ENCODE results near the gene JAKMIP1.

JAKMIP1 gene

GRCh38 chr4:6090931-6091330 is 109.4 kb downstream of the JAKMIP1 start:
- H3K4me1 ChIP-seq = peaks cover 12 to 24% (median 19%) of the 10 kb centered on the region in 10 experiments
- TF ChIP-seq Cebpa-rat (IDR thresholded peaks at IDR 0.05) = no peak
- H3K27me3 ChIP-seq = no peaks in the 10 kb centered on the region
- no peak overlapping the region for H3K4me3 ChIP-seq
- H3K4me2 ChIP-seq = no peak overlapping the region
- no peaks in the 10 kb centered on the region for H4K20me1 ChIP-seq
- no peak overlapping the region for H3K9ac ChIP-seq
- no peak overlapping the region for H3K27ac ChIP-seq
- H3K9me3 ChIP-seq (replicated peaks in 1 of 11) = no peaks in the 10 kb centered on the region
- no peaks in the 10 kb centered on the region for H3K36me3 ChIP-seq

GRCh38 chr4:6088950-6089349 is 111.4 kb downstream of the JAKMIP1 start:
- Histone ChIP-seq H4K20me1 (no peaks in the 10 kb centered on the region), H3K4me2 (no peak overlapping the region), H3K9ac (no peak overlapping the region), H3K4me3 (no peak overlapping the region), H3K9me3 (replicated peaks in 1 of 11) (no peaks in the 10 kb centered on the region), H3K27me3 (no peaks in the 10 kb centered on the region), H3K4me1 (peaks cover 6 to 26% (median 12%) of the 10 kb centered on the region in 10 experiments), H3K36me3 (no peaks in the 10 kb centered on the region; a peak in 1 of 22 replicates), H3K27ac (no peak overlapping the region)
- no peak for TF ChIP-seq Cebpa-rat (IDR thresholded peaks at IDR 0.05)

- H3K4me2 ChIP-seq = peak overlapping the region in 1 of 11 experiments; percentile 37; a peak in 2 of 22 replicates
- no peak for TF ChIP-seq Cebpa-rat (IDR thresholded peaks at IDR 0.05)
Observed at GRCh38 chr4:6087669-6088341, 112.5 kb downstream of the JAKMIP1 start.

DNA sequence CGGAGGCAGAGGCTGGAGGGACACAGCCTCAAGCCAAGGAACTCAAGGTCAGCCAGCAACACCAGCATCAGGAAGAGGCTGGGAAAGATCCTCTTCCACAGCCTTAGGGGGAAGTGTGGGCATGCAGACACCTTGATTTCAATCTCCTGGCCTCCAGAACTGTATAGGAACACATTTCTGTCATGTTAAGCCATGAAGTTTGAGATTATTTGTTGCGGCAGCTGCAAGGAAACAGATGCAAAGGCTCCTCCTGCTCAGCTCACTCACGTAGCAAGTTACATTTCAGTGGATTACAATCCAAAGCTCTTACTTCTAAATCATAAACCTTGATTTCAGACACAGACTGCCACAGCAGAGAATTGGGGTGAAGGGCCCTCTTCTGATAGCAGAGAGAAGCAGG is 113.5 kb downstream of the JAKMIP1 start:
- H3K36me3 ChIP-seq = peaks cover 0 to 4% (median 0%) of the 10 kb centered on the region in 11 experiments; a peak in 2 of 22 replicates
- no peak overlapping the region for H3K9ac ChIP-seq
- H3K27ac ChIP-seq = no peak overlapping the region
- no peaks in the 10 kb centered on the region for H3K9me3 ChIP-seq (replicated peaks in 1 of 11)
- no peaks in the 10 kb centered on the region for H3K27me3 ChIP-seq
- H3K4me2 ChIP-seq = no peak overlapping the region
- no peak for TF ChIP-seq Cebpa-rat (IDR thresholded peaks at IDR 0.05)
- peaks cover 2 to 18% (median 5%) of the 10 kb centered on the region in 10 experiments for H3K4me1 ChIP-seq
- H3K4me3 ChIP-seq = no peak overlapping the region
- no peaks in the 10 kb centered on the region for H4K20me1 ChIP-seq

More at GRCh38 chr4:6087669-6088341, 112.5 kb downstream of the JAKMIP1 start:
- Histone ChIP-seq H3K36me3 (no peaks in the 10 kb centered on the region; a peak in 1 of 22 replicates), H3K27me3 (no peaks in the 10 kb centered on the region), H3K4me1 (peaks cover 6 to 26% (median 12%) of the 10 kb centered on the region in 10 experiments), H4K20me1 (no peaks in the 10 kb centered on the region), H3K4me3 (no peak overlapping the region), H3K9ac (no peak overlapping the region), H3K27ac (no peak overlapping the region), H3K9me3 (replicated peaks in 1 of 11) (no peaks in the 10 kb centered on the region)

DNA sequence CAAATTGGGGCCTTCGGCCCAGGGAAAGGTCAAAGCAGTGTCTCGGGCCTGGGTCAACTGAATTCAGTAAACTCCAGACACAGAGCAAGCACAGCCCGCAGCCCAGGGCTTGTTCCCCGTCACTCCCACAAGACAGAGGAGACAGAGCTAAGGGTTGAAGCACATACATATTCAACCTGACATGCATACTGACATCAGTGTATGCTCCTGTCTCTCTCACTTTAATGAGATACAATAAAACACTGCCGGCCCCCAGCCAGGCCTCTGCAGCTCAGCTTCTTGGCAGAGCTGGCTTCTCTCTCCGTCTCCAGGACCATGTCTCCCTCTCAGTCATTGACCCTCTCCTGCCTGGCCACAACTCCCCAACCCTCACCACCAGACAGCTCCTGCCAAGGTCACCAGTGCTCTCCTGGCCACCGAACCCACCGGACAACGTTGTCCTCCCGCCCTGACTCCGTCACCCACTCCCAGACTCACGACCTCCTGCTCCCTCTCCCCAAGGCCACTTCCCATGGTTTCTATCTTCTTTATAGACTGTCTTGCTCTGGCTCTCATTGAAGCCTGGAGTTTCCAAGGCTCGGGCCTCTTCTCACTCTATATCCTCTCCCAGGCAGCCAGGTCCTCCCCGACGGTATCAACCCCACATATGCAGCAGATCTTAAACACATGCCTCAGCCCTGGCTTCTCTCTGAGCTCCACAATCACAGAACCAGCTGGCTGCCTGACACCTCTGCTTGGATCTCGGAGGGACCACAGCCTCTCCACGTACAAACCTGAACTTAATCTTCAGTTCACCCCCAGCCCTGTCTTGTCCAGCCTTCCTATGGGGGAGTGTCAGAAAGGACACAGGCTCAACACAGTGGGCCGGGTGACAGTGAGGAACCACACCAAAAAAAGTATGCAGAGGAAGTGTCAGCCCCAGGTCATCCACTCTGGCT is 114.4 kb downstream of the JAKMIP1 start:
- H3K36me3 ChIP-seq = peaks cover 0 to 13% (median 0%) of the 10 kb centered on the region in 11 experiments; a peak in 5 of 22 replicates
- no peak overlapping the region for H3K4me2 ChIP-seq
- H4K20me1 ChIP-seq = no peaks in the 10 kb centered on the region
- no peak for TF ChIP-seq Cebpa-rat (IDR thresholded peaks at IDR 0.05)
- no peak overlapping the region for H3K4me3 ChIP-seq
- H3K27me3 ChIP-seq = no peaks in the 10 kb centered on the region
- H3K4me1 ChIP-seq = peaks cover 0 to 14% (median 0%) of the 10 kb centered on the region in 10 experiments; a peak in 6 of 20 replicates
- no peak overlapping the region for H3K27ac ChIP-seq
- no peak overlapping the region for H3K9ac ChIP-seq
- no peaks in the 10 kb centered on the region for H3K9me3 ChIP-seq (replicated peaks in 1 of 11)

DNA sequence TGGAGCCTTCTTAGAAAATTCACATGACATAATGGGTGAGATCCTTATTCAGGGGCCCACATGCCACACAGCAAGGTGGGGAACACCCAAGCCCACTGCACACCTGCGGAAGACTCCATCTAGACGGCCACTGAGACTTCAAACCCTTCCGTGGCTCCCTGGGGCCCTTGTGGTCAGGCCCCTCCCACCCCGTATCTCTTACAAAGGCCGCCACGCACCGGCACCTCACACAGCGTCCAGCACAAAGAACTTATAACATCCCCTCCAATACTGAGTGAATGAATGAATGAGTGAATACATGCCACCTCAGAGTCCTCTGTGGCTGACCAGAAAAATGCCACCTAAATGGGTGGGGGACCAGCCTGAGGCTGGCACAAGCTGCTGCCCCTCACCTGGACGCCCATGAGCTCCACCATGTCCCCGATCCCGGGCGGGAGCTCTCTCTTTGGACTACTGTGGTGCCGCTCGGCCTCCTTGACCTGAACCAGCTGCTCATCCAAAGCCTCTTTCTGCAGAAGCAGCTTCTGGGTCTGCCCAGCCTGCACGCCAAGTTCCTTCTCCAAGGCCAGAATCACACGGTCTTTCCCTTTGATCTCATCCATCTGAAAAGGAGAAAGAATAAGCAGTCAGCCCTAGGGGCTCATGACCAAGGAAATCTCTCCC is 115.2 kb downstream of the JAKMIP1 start:
- TF ChIP-seq Cebpa-rat (IDR thresholded peaks at IDR 0.05) = no peak
- H3K9me3 ChIP-seq (replicated peaks in 1 of 11) = no peaks in the 10 kb centered on the region
- H3K4me1 ChIP-seq = peaks cover 0 to 14% (median 0%) of the 10 kb centered on the region in 10 experiments; a peak in 6 of 20 replicates

DNA sequence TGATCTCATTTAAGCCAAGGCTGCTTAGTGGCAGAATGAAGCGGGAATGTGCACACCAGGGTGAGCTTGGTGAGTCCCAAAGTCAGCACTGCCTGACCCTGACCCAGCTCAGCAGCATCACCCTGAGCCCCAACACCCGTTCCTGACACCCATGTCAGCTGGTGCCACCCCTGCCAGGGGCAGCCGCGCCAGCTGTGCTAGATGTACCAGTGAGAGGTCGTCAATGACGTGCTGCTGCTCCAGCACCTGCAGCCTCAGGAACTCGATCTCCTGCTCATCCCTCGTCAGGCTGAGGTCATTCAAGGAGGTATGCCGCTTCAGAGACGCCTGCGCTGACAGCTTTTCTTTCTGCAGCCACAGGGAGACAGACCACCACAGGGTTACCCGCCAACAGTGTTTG is 120.4 kb downstream of the JAKMIP1 start:
- Histone ChIP-seq H3K4me1 (peaks cover 0 to 4% (median 0%) of the 10 kb centered on the region in 10 experiments; a peak in 4 of 20 replicates), H3K36me3 (peaks cover 0 to 24% (median 0%) of the 10 kb centered on the region in 11 experiments; a peak in 6 of 22 replicates), H3K4me3 (no peak overlapping the region), H3K27ac (no peak overlapping the region), H3K4me2 (no peak overlapping the region), H3K9me3 (replicated peaks in 1 of 11) (no peaks in the 10 kb centered on the region), H4K20me1 (no peaks in the 10 kb centered on the region), H3K27me3 (no peaks in the 10 kb centered on the region), H3K9ac (no peak overlapping the region)
- TF ChIP-seq Cebpa-rat (IDR thresholded peaks at IDR 0.05) = no peak

More for the DNA sequence above, 115.2 kb downstream of the JAKMIP1 start:
- Histone ChIP-seq H3K4me3 (no peak overlapping the region), H3K27ac (no peak overlapping the region), H3K36me3 (peaks cover 0 to 20% (median 0%) of the 10 kb centered on the region in 11 experiments; a peak in 6 of 22 replicates), H3K4me2 (0 out of 22 replicates have a peak overlapping the region, but pooled peaks of 3 of the 11 experiments have one; percentile 12 to 17 (median 13)), H3K9ac (no peak overlapping the region), H3K27me3 (no peaks in the 10 kb centered on the region), H4K20me1 (no peaks in the 10 kb centered on the region)

DNA sequence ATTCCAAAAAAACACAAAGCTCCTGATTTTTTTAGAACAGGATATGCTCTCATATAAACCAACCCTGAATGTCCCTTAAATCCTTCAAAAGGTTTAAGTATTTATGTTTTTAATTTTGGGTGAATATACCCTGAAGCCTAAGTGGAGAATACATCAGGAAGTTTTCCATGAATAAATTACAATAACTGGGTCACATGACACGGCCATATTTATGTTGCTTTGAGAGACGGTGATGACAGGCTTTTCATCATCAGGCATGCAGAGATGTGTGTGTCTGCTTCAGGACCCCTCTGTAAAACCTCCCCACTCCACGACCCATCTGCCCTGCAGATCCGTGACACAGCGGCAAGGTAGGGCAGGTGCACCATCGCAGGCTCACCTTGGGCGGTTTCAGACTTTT is 121.8 kb downstream of the JAKMIP1 start:
- Histone ChIP-seq H3K4me2 (no peak overlapping the region), H3K4me3 (no peak overlapping the region), H3K27ac (no peak overlapping the region), H3K9me3 (replicated peaks in 1 of 11) (no peaks in the 10 kb centered on the region), H3K4me1 (no peaks in the 10 kb centered on the region), H4K20me1 (no peaks in the 10 kb centered on the region), H3K27me3 (no peaks in the 10 kb centered on the region), H3K9ac (no peak overlapping the region), H3K36me3 (peaks cover 0 to 24% (median 0%) of the 10 kb centered on the region in 11 experiments; a peak in 6 of 22 replicates)
- no peak for TF ChIP-seq Cebpa-rat (IDR thresholded peaks at IDR 0.05)
